ENCODE measurements around the gene TMEM117. TPM values are rescaled to one million over a fixed set of nuclear protein-coding genes. Genes with fewer than 3 reads are reported as not detected.

TMEM117 gene
- total and polyA plus RNA-seq, 10 of the 15 experiments (the other 5 are each of a cell fraction or from before 2014, with no cell fraction given) = 3.1 to 8.2 (median 6.1) TPM

GRCh38 chr12:44031472-44032185 lies 195.7 kb downstream of the TMEM117 start (continued):
- TF ChIP-seq, protein P1, sequence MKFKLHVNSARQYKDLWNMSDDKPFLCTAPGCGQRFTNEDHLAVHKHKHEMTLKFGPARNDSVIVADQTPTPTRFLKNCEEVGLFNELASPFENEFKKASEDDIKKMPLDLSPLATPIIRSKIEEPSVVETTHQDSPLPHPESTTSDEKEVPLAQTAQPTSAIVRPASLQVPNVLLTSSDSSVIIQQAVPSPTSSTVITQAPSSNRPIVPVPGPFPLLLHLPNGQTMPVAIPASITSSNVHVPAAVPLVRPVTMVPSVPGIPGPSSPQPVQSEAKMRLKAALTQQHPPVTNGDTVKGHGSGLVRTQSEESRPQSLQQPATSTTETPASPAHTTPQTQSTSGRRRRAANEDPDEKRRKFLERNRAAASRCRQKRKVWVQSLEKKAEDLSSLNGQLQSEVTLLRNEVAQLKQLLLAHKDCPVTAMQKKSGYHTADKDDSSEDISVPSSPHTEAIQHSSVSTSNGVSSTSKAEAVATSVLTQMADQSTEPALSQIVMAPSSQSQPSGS (IDR thresholded peaks at IDR 0.05; ENCODE audit: low read length) = no peak
- TF ChIP-seq, protein P2, sequence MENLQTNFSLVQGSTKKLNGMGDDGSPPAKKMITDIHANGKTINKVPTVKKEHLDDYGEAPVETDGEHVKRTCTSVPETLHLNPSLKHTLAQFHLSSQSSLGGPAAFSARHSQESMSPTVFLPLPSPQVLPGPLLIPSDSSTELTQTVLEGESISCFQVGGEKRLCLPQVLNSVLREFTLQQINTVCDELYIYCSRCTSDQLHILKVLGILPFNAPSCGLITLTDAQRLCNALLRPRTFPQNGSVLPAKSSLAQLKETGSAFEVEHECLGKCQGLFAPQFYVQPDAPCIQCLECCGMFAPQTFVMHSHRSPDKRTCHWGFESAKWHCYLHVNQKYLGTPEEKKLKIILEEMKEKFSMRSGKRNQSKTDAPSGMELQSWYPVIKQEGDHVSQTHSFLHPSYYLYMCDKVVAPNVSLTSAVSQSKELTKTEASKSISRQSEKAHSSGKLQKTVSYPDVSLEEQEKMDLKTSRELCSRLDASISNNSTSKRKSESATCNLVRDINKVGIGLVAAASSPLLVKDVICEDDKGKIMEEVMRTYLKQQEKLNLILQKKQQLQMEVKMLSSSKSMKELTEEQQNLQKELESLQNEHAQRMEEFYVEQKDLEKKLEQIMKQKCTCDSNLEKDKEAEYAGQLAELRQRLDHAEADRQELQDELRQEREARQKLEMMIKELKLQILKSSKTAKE (IDR thresholded peaks at IDR 0.05; ENCODE audit: low read depth, poor library complexity, severe bottlenecking) = no peak
- TF ChIP-seq, protein P3, sequence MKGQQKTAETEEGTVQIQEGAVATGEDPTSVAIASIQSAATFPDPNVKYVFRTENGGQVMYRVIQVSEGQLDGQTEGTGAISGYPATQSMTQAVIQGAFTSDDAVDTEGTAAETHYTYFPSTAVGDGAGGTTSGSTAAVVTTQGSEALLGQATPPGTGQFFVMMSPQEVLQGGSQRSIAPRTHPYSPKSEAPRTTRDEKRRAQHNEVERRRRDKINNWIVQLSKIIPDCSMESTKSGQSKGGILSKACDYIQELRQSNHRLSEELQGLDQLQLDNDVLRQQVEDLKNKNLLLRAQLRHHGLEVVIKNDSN (IDR thresholded peaks at IDR 0.05; ENCODE audit: borderline replicate concordance, extremely low read length, insufficient read depth, low read depth, low read length) = no peak
- TF ChIP-seq NFYB (IDR thresholded peaks at IDR 0.05; ENCODE audit: insufficient read depth, low read depth, low read length) = no peak
- TF ChIP-seq IRF3 (IDR thresholded peaks at IDR 0.05) = no peak
- TF ChIP-seq CREB1 (IDR thresholded peaks at IDR 0.05; ENCODE audit: low read depth) = no peak
- TF ChIP-seq, protein P4, sequence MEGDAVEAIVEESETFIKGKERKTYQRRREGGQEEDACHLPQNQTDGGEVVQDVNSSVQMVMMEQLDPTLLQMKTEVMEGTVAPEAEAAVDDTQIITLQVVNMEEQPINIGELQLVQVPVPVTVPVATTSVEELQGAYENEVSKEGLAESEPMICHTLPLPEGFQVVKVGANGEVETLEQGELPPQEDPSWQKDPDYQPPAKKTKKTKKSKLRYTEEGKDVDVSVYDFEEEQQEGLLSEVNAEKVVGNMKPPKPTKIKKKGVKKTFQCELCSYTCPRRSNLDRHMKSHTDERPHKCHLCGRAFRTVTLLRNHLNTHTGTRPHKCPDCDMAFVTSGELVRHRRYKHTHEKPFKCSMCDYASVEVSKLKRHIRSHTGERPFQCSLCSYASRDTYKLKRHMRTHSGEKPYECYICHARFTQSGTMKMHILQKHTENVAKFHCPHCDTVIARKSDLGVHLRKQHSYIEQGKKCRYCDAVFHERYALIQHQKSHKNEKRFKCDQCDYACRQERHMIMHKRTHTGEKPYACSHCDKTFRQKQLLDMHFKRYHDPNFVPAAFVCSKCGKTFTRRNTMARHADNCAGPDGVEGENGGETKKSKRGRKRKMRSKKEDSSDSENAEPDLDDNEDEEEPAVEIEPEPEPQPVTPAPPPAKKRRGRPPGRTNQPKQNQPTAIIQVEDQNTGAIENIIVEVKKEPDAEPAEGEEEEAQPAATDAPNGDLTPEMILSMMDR (IDR thresholded peaks at IDR 0.05 in 2 of 3, conservative IDR thresholded peaks at IDR 0.05 in 1 of 3; ENCODE audit: control insufficient read depth in 2 of 3, extremely low read depth in 1 of 3, insufficient read depth in 1 of 3, low read depth in 3 of 3, low read length in 3 of 3) = no peak
- no peak for TF ChIP-seq ZZZ3 (IDR thresholded peaks at IDR 0.05; ENCODE audit: control insufficient read depth, insufficient read length, low read depth)
- TF ChIP-seq NFYA (IDR thresholded peaks at IDR 0.05; ENCODE audit: borderline replicate concordance, low read depth, low read length) = no peak
- TF ChIP-seq MTA3 (IDR thresholded peaks at IDR 0.05; ENCODE audit: borderline replicate concordance, low read length) = no peak
